HepG2 (cell line): ENCODE measurements around the gene RERE. TPM values are rescaled to one million over a fixed set of nuclear protein-coding genes. Genes with fewer than 3 reads are reported as not detected.

Source experiments
- ATRX ChIP-seq: sonication (generic); formaldehyde crosslinking; IDR thresholded peaks from 2 replicates; pipeline ENCODE4 v1.4.0; 2020; ENCODE audit warnings: missing genetic modification reagents, borderline replicate concordance
- CBX5 ChIP-seq: sonication (generic); formaldehyde crosslinking; IDR thresholded peaks from 2 replicates; pipeline ENCODE4 v1.4.0; 2020; ENCODE audit warnings: missing genetic modification reagents, borderline replicate concordance
- GABPB1 ChIP-seq: IDR thresholded peaks from 2 replicates; pipeline ENCODE4 v1.6.1; 2016; ENCODE audit warnings: mild to moderate bottlenecking, missing genetic modification reagents, moderate library complexity, missing compliant biosample characterization
- GTF2F1 ChIP-seq: fragments of 150-350 bp; IDR thresholded peaks from 2 replicates; pipeline ENCODE4 v1.6.1; 2014; ENCODE audit warnings: low read length
- KDM5A ChIP-seq: fragments of 200-600 bp; sonication (generic); IDR thresholded peaks from 2 replicates; pipeline ENCODE4 v1.7.0; 2018; ENCODE audit warnings: antibody characterized with exemption, mild to moderate bottlenecking, low read length, borderline replicate concordance
- NFIB ChIP-seq: sonication (generic); formaldehyde crosslinking; IDR thresholded peaks from 2 replicates; pipeline ENCODE4 v1.9.0; 2021; ENCODE audit warnings: missing genetic modification reagents, mild to moderate bottlenecking, borderline replicate concordance
- PCBP2 ChIP-seq: fragments of 200-400 bp; formaldehyde crosslinking; optimal IDR thresholded peaks from 2 replicates; pipeline ENCODE3; 2018; ENCODE audit warnings: low read length, low read depth; ENCODE audit not compliant: poor library complexity, severe bottlenecking
- SIN3B ChIP-seq: fragments of 150-350 bp; IDR thresholded peaks from 2 replicates; pipeline ENCODE4 v1.6.1; 2014; ENCODE audit warnings: low read length
- SRSF9 ChIP-seq: fragments of 200-400 bp; formaldehyde crosslinking; IDR thresholded peaks from 2 replicates; pipeline ENCODE4 v1.6.1; 2018; ENCODE audit warnings: borderline replicate concordance, mild to moderate bottlenecking, low read depth, low read length; ENCODE audit not compliant: insufficient read depth, poor library complexity, severe bottlenecking
- TOE1 ChIP-seq: sonication (generic); formaldehyde crosslinking; IDR thresholded peaks from 2 replicates; pipeline ENCODE4 v1.4.0; 2020; ENCODE audit warnings: mild to moderate bottlenecking, missing genetic modification reagents
- ZBTB1 ChIP-seq: sonication (generic); formaldehyde crosslinking; IDR thresholded peaks from 2 replicates; pipeline ENCODE4 v1.4.0; 2020; ENCODE audit warnings: missing genetic modification reagents, borderline replicate concordance
- ZBTB20 ChIP-seq: sonication (generic); formaldehyde crosslinking; IDR thresholded peaks from 2 replicates; pipeline ENCODE4 v1.8.1; 2023; ENCODE audit warnings: missing genetic modification reagents, low read depth, mild to moderate bottlenecking, borderline replicate concordance
- ZNF17 ChIP-seq: sonication (generic); formaldehyde crosslinking; IDR thresholded peaks from 2 replicates; pipeline ENCODE4 v1.5.0; 2020; ENCODE audit warnings: mild to moderate bottlenecking, missing genetic modification reagents
- ZNF333 ChIP-seq: sonication (generic); formaldehyde crosslinking; IDR thresholded peaks from 2 replicates; pipeline ENCODE4 v1.4.0; 2020; ENCODE audit warnings: mild to moderate bottlenecking, missing genetic modification reagents, borderline replicate concordance
- ZNF335 ChIP-seq: sonication (generic); formaldehyde crosslinking; IDR thresholded peaks from 2 replicates; pipeline ENCODE4 v1.4.0; 2020; ENCODE audit warnings: missing genetic modification reagents
- ZNF607 ChIP-seq: sonication (generic); formaldehyde crosslinking; IDR thresholded peaks from 2 replicates; pipeline ENCODE4 v1.5.1; 2020; ENCODE audit warnings: missing genetic modification reagents, mild to moderate bottlenecking, borderline replicate concordance
- ZNF660 ChIP-seq: sonication (generic); formaldehyde crosslinking; IDR thresholded peaks from 2 replicates; pipeline ENCODE4 v1.5.1; 2020; ENCODE audit warnings: mild to moderate bottlenecking, low read depth, missing genetic modification reagents, borderline replicate concordance
- polyA plus RNA-seq, 8 experiments: library from polyadenylated mRNA; depleted of rRNA in 3 of 8; stranded (reverse) in 7 of 8; unstranded in 1 of 8; fragments of >200 nt; fragmentation: Illumina TruSeq in 4 of 8; extraction: Trizol in 4 of 8; gene quantifications; 2 replicates each; pipeline versions ENCODE4 v1.2.1 to v1.2.3, GENCODE V29; 2011 to 2016; ENCODE audit warnings: low read depth in 4 of 8, missing spikeins in 1 of 8, mixed read lengths in 1 of 8; ENCODE audit not compliant: insufficient read depth in 1 of 8
- total RNA-seq, 5 experiments: library from RNA; depleted of rRNA; stranded (reverse); fragments of >200 nt; fragmentation: Illumina TruSeq; extraction: Trizol; gene quantifications; 2 replicates each; pipeline ENCODE4 v1.2.3, GENCODE V29; 2016; ENCODE audit warnings: low read depth in 1 of 5
- TF ChIP-seq, protein P1 (sequence below): sonication (generic); formaldehyde crosslinking; conservative IDR thresholded peaks from 2 replicates; pipeline ENCODE4 v1.4.0; 2020; ENCODE audit warnings: mild to moderate bottlenecking, missing genetic modification reagents, moderate library complexity
- TF ChIP-seq, protein P2 (sequence below): sonication (generic); formaldehyde crosslinking; IDR thresholded peaks from 2 replicates; pipeline ENCODE4 v1.4.0; 2020; ENCODE audit warnings: missing genetic modification reagents
- TF ChIP-seq, protein P3 (sequence below): sonication (generic); formaldehyde crosslinking; IDR thresholded peaks from 2 replicates; pipeline ENCODE4 v1.4.0; 2020; ENCODE audit warnings: mild to moderate bottlenecking, low read depth, missing genetic modification reagents
- TF ChIP-seq, protein P4 (sequence below): sonication (generic); formaldehyde crosslinking; IDR thresholded peaks from 2 replicates; pipeline ENCODE4 v1.8.0; 2022; ENCODE audit warnings: mild to moderate bottlenecking, missing genetic modification reagents

Gene RERE
- total and polyA plus RNA-seq, 2 of the 13 experiments (the other 11 are each of a cell fraction or from before 2014, with no cell fraction given) = 18.3 to 21.9 TPM

DNA sequence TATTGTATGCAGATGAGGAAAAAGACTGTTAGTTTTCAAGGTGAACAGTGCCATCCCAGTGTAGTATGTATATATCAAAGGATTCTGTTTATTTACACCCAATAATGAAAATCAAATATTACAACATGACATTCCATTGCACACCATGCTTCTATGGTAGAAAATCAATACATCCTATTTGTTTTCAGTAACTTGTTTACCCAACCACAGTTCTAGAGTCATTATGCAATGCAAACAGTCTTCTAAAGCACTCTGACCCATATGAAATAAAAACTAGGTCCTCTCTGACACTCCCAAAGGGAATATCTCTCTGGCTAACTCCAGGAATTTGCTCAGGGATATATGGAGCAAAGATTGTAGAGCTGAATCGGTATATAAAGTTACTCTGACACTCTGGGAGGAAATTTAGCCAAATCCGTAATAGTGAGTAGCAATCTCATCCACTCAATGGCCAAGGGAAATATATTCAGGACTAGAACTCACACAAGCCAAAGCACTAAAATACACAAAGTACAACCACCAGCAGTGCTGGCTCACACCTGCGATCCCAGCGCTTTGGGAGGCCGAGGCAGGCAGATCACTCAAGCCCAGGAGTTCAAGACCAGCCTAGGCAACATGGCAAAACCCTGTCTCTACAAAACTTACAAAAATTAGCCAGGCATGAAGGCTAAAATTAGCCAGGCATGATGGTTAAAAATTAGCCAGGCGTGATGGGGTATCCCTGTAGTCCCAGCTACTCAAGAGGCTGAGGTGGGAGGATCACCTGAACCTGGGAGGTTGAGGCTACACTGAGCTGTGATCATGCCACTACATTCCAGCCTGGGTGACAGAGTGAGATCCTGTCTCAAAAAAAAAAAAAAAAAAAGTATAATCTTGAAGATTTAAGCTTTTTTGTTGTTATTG, 75.2 kb downstream of the RERE start (continued):
- TF ChIP-seq GTF2F1 = no peak
- no peak for TF ChIP-seq ZBTB1
- no peak for TF ChIP-seq CBX5
- TF ChIP-seq SRSF9 = no peak
- peak; percentile 39; the same call in 1 of the 2 replicates for TF ChIP-seq KDM5A
- TF ChIP-seq, protein P1, sequence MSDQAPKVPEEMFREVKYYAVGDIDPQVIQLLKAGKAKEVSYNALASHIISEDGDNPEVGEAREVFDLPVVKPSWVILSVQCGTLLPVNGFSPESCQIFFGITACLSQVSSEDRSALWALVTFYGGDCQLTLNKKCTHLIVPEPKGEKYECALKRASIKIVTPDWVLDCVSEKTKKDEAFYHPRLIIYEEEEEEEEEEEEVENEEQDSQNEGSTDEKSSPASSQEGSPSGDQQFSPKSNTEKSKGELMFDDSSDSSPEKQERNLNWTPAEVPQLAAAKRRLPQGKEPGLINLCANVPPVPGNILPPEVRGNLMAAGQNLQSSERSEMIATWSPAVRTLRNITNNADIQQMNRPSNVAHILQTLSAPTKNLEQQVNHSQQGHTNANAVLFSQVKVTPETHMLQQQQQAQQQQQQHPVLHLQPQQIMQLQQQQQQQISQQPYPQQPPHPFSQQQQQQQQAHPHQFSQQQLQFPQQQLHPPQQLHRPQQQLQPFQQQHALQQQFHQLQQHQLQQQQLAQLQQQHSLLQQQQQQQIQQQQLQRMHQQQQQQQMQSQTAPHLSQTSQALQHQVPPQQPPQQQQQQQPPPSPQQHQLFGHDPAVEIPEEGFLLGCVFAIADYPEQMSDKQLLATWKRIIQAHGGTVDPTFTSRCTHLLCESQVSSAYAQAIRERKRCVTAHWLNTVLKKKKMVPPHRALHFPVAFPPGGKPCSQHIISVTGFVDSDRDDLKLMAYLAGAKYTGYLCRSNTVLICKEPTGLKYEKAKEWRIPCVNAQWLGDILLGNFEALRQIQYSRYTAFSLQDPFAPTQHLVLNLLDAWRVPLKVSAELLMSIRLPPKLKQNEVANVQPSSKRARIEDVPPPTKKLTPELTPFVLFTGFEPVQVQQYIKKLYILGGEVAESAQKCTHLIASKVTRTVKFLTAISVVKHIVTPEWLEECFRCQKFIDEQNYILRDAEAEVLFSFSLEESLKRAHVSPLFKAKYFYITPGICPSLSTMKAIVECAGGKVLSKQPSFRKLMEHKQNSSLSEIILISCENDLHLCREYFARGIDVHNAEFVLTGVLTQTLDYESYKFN (CRISPR knock-in tag) = peak; percentile 98
- no peak for TF ChIP-seq NFIB
- TF ChIP-seq ZNF607 (CRISPR knock-in tag) = no peak
- TF ChIP-seq GABPB1 (CRISPR knock-in tag) = peak; percentile 35; the same call in 1 of the 2 replicates
- peak; percentile 94; the same call in 1 of the 2 replicates for TF ChIP-seq TOE1 (CRISPR knock-in tag)
- TF ChIP-seq ZNF660 (CRISPR knock-in tag) = no peak
- no peak for TF ChIP-seq ZNF333 (CRISPR knock-in tag)
- TF ChIP-seq SIN3B = no peak
- TF ChIP-seq ATRX = no peak
- TF ChIP-seq, protein P2, sequence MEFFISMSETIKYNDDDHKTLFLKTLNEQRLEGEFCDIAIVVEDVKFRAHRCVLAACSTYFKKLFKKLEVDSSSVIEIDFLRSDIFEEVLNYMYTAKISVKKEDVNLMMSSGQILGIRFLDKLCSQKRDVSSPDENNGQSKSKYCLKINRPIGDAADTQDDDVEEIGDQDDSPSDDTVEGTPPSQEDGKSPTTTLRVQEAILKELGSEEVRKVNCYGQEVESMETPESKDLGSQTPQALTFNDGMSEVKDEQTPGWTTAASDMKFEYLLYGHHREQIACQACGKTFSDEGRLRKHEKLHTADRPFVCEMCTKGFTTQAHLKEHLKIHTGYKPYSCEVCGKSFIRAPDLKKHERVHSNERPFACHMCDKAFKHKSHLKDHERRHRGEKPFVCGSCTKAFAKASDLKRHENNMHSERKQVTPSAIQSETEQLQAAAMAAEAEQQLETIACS (CRISPR knock-in tag) = no peak
- no peak for TF ChIP-seq ZNF17
- TF ChIP-seq ZBTB20 (CRISPR knock-in tag) = peak; percentile 100
- peak; percentile 90 for TF ChIP-seq ZNF335
- TF ChIP-seq, protein P3, sequence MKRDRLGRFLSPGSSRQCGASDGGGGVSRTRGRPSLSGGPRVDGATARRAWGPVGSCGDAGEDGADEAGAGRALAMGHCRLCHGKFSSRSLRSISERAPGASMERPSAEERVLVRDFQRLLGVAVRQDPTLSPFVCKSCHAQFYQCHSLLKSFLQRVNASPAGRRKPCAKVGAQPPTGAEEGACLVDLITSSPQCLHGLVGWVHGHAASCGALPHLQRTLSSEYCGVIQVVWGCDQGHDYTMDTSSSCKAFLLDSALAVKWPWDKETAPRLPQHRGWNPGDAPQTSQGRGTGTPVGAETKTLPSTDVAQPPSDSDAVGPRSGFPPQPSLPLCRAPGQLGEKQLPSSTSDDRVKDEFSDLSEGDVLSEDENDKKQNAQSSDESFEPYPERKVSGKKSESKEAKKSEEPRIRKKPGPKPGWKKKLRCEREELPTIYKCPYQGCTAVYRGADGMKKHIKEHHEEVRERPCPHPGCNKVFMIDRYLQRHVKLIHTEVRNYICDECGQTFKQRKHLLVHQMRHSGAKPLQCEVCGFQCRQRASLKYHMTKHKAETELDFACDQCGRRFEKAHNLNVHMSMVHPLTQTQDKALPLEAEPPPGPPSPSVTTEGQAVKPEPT (CRISPR knock-in tag) = no peak
- TF ChIP-seq, protein P4, sequence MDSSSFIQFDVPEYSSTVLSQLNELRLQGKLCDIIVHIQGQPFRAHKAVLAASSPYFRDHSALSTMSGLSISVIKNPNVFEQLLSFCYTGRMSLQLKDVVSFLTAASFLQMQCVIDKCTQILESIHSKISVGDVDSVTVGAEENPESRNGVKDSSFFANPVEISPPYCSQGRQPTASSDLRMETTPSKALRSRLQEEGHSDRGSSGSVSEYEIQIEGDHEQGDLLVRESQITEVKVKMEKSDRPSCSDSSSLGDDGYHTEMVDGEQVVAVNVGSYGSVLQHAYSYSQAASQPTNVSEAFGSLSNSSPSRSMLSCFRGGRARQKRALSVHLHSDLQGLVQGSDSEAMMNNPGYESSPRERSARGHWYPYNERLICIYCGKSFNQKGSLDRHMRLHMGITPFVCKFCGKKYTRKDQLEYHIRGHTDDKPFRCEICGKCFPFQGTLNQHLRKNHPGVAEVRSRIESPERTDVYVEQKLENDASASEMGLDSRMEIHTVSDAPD = peak; percentile 97
- TF ChIP-seq PCBP2 = no peak
